Heart left ventricle (tissue), 16 donors: Measurements from ENCODE around the gene MED15. TPM values are rescaled to one million over a fixed set of nuclear protein-coding genes. Genes with fewer than 3 reads are reported as not detected.
"Not testable (repeated sequence)": the region's sequence is repeated elsewhere in the genome, so short reads cannot be mapped to it uniquely, and the experiment has no call there.

ENCODE experiments used
- ATAC-seq, 4 donors: fragments of 200-7000 bp; cut with Tn5 transposase; one replicate each; pipeline ENCODE4 v1.9.1; 2020 to 2022; ENCODE audit warnings: moderate library complexity in 4 of 4, mild to moderate bottlenecking in 3 of 4, moderate number of reproducible peaks in 1 of 4
- DNase-seq, 5 donors: peaks; one replicate each; pipeline ENCODE4 v3.0.0-alpha.2; 2020
- H3K27ac ChIP-seq, 12 donors: fragments of 200-600 bp; sonication (generic) in 4 of 12; one replicate each; pipeline versions ENCODE4 v1.5.0 to v1.8.0; 2016 to 2022; ENCODE audit warnings: mild to moderate bottlenecking in 2 of 12
- H3K27me3 ChIP-seq, 9 donors: fragments of 200-600 bp; sonication (generic) in 2 of 9; one replicate each; pipeline versions ENCODE4 v1.5.1 to v1.8.0; 2016 to 2022; ENCODE audit warnings: mild to moderate bottlenecking in 3 of 9
- H3K36me3 ChIP-seq, 9 donors: fragments of 200-600 bp; sonication (generic) in 2 of 9; one replicate each; pipeline versions ENCODE4 v1.5.0 to v1.8.0; 2018 to 2022; ENCODE audit warnings: mild to moderate bottlenecking in 2 of 9
- H3K4me1 ChIP-seq, 12 donors: fragments of 200-600 bp; sonication (generic) in 4 of 12; one replicate each; pipeline versions ENCODE4 v1.5.0 to v1.8.0; 2016 to 2022; ENCODE audit warnings: mild to moderate bottlenecking in 3 of 12
- H3K4me3 ChIP-seq, 12 donors: fragments of 200-600 bp; sonication (generic) in 4 of 12; one replicate each; pipeline versions ENCODE4 v1.5.0 to v1.8.0; 2017 to 2022; ENCODE audit warnings: mild to moderate bottlenecking in 9 of 12, moderate library complexity in 4 of 12
- H3K9me3 ChIP-seq, 12 donors: fragments of 200-600 bp; sonication (generic) in 4 of 12; one replicate each; pipeline versions ENCODE4 v1.5.0 to v1.8.0; 2016 to 2022; ENCODE audit warnings: mild to moderate bottlenecking in 1 of 12
- POLR2A ChIP-seq, 2 donors: fragments of 450-650 bp; IDR thresholded peaks; one replicate each; pipeline ENCODE4 v1.6.1; 2017; ENCODE audit warnings: antibody characterized with exemption in 2 of 2, mild to moderate bottlenecking in 2 of 2, moderate library complexity in 2 of 2
- WGBS, 4 donors: extraction: QIAGEN DNeasy Blood & Tissue Kit in 2 of 4; methylation state at CpG; one replicate each; pipeline versions ENCODE4 v1.1.5 to v1.1.7; 2013 to 2018; 5-methylcytosine and 5-hydroxymethylcytosine counted together
- intact Hi-C, 10 donors: fragments of 100-400 bp; cut with DNase I; formaldehyde crosslinking; loops; one replicate each; pipeline versions ENCODE4 v1.11.1 to v1.14.2; 2022
- polyA plus RNA-seq, 2 donors: library from polyadenylated mRNA; stranded (reverse); fragments of 200-250 nt; gene quantifications; one replicate each; pipeline ENCODE4 v1.2.3, GENCODE V29; 2013
- total RNA-seq, 9 donors: library from RNA; depleted of rRNA in 2 of 9; stranded (reverse); fragments of >200 nt in 2 of 9; fragmentation: NEBNext Ultra II Directional in 3 of 9; extraction: Animal tissue kit (Norgen Biotek cat#: 25700) in 3 of 9; gene quantifications; one replicate each; pipeline versions ENCODE4 v1.1.0 to v1.2.4, GENCODE V29; 2016 to 2023
- TF ChIP-seq, protein P1 (sequence below), 12 donors: fragments of 200-600 bp; sonication (generic) in 4 of 12; IDR thresholded peaks; one replicate each; pipeline versions ENCODE4 v1.5.0 to v1.8.0; 2018 to 2022; ENCODE audit warnings: antibody characterized with exemption in 12 of 12, mild to moderate bottlenecking in 5 of 12
- donor health status: ischemic (EF 13 %, LVEDD 7.1; RV severe dilation, severe dysfunction).
- donor health status: healthy with polysubstance abuse.
- donor health status: DM: no; HTN: yes; CAD: no.
- donor health status: DM: no; HTN: no; CAD: no.
- donor health status: ischemic (EF 25% LVEDD 6.9; RV normal size, moderate dysfunction).
- donor health status: ischemic (EF 25% LVEDD 5.7; RV mildly dilated, moderate dysfunction).
- donor health status: healthy.
- donor health status: DM: yes; HTN: yes; CAD: no.
- donor health status: ischemic (EF 35%, LVEDD 5.7; RV mildly dilated, moderate dysfunction).
- donor health status: nonischemic (EF 11% LVEDD 7.7; RV severe dilation, severe dysfunction).
- donor health status: DM: yes; HTN: yes; CAD: no.
- donor health status: PGD.
- donor health status: ischemic (EF 29% LVEDD 5.4; RV normal size, mild dysfunction).
- donor health status: nonischemic (EF 23%, LVEDD 6.1; RV moderate dilation, normal function).

MED15 gene
- total and polyA plus RNA-seq, 11 donors: 27.9 to 78.3 (median 43.0) TPM

DNA sequence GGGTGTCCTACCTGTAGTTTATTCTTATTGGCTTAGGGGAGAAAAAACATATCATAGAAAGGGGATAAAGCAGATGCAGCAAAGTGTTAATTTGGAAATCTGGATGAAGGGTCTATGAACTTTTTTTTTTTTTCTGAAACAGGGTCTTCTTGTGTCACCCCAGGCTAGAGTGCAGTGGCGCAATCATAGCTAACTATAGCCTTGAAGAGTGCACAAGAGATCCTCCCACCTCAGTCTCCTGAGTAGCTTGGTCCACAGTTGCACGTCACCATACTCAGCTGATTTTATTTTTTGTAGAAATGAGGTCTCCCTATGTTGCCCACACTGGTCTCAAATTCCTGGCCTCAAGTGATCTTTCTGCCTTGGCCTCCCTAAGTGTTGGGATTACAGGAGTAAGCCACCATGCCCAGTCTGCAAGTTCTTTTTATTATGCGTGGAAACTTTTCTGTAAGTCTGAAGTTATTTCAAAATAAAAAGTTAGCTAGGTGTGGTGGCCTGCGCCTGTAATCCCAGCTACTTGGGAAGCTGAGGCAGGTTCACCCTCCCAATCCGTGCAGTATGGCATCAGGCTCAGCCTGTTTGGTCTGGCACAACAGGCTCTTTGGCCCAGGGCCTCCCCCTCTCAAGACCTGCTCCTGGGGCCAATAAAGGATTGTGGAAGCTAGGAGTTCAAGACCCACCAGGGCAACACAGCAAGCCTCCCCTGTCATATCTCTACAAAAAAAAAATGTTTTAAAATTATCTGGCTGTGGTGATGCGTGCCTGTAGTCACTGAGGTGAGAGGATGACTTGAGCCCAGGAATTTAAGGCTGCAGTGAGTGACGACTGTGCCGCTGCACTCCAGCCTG lies 111.9 kb downstream of the MED15 start:
- no peak for TF ChIP-seq POLR2A (IDR thresholded peaks at IDR 0.05)
- TF ChIP-seq, protein P1, sequence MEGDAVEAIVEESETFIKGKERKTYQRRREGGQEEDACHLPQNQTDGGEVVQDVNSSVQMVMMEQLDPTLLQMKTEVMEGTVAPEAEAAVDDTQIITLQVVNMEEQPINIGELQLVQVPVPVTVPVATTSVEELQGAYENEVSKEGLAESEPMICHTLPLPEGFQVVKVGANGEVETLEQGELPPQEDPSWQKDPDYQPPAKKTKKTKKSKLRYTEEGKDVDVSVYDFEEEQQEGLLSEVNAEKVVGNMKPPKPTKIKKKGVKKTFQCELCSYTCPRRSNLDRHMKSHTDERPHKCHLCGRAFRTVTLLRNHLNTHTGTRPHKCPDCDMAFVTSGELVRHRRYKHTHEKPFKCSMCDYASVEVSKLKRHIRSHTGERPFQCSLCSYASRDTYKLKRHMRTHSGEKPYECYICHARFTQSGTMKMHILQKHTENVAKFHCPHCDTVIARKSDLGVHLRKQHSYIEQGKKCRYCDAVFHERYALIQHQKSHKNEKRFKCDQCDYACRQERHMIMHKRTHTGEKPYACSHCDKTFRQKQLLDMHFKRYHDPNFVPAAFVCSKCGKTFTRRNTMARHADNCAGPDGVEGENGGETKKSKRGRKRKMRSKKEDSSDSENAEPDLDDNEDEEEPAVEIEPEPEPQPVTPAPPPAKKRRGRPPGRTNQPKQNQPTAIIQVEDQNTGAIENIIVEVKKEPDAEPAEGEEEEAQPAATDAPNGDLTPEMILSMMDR (IDR thresholded peaks at IDR 0.05): no peak

DNA sequence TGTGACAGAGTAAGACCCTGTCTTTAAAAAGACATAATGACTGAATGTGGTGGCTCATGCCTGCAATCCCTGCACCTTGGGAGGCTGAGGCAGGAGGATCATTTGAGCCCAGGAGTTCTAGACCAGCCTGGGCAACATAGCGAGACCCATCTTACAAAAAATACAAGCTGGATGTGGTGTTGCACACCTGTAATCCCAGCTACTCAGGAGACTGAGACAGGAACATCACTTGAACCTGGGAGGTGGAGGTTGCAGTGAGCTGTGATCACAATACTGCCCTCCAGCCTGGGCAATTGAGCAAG lies 112.4 kb downstream of the MED15 start:
- H3K27me3 ChIP-seq, H3K9me3 ChIP-seq, H3K27ac ChIP-seq, H3K36me3 ChIP-seq, H3K4me3 ChIP-seq, H3K4me1 ChIP-seq, DNase-seq, ATAC-seq: not testable (repeated sequence)
- WGBS, 4 donors: 91 to 100% (median 95%) methylated on average over 1 of the region's 1 CpG
- intact Hi-C loops: loop anchor here in 2 of 10 donors (10.0 kb wide), 2 partner anchors 55 to 65 kb away; no protein-coding TSS in a partner anchor

More for the DNA sequence above, 111.9 kb downstream of the MED15 start:
- Histone ChIP-seq H3K4me1 (no peaks in the 10 kb centered on the region), H3K9me3 (no peaks in the 10 kb centered on the region), H3K4me3 (no peak overlapping the region), H3K36me3 (no peaks in the 10 kb centered on the region), H3K27ac (no peak overlapping the region), H3K27me3 (peaks cover 0 to 4% (median 0%) of the 10 kb centered on the region in 9 donors)
- 87 to 92% (median 90%) methylated on average over 8 of the region's 8 CpGs for WGBS, 4 donors
- intact Hi-C loops: loop anchor here in 1 of 10 donors (10.0 kb wide), 1 partner anchor 66 kb away; no protein-coding TSS in a partner anchor
- ATAC-seq: no peak
- no peak for DNase-seq

DNA sequence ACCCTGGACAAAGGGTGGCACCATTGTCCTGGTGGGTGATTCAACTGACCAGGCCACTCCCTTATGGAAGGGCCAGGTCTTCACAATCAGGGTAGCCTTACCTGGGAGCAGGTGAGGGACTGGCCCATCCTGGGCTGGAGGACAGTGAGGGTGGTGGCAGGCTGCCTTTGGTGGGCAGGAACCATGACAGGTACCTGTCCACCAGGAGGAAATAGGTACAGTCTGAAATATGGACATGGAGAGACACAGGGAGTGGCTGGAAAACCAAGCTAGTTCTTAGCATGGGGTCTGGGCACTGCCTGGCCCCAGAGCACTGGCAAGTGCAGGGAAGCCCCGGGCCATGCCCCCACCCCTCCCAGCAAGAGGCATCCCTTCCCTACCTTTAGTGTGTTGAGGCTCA lies 113.8 kb downstream of the MED15 start:
- TF ChIP-seq, protein P1 (IDR thresholded peaks at IDR 0.05): no peak
- TF ChIP-seq POLR2A (IDR thresholded peaks at IDR 0.05): no peak
- H3K27me3 ChIP-seq: no peaks in the 10 kb centered on the region

DNA sequence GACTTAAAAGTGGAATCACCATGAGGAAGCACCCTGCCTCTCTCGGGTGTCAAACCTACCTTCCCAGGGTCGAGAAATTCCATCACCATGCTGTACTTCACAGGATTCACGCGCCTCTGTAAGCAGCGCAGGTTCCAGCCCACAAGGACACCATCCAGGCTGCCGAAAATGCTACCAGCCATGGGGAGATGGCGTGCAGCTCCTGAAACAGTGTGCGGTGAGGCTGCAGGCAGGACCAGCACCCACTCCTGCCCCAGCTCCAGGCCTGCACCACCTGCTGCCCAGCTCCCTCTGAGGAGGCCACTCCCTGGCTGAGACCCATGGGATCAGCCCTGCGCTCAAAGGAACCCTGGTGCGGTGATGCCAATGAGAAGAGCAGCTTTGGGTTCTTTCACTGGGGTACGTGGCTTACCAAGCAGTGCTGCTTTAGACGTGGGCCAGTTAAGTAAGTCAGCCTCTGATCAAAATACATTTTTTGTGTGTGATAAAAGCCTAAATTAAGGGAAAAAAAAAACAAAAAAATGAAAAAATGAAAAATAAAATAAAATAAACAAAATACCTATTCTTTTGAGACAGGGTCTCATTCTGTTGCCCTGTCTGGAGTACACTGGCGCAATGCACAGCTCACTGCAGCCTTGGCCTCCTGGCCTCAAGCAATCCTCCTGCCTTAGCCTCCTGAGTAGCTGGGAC lies 115.4 kb downstream of the MED15 start:
- no peak overlapping the region for H3K4me3 ChIP-seq
- H3K36me3 ChIP-seq: no peaks in the 10 kb centered on the region
- no peaks in the 10 kb centered on the region for H3K4me1 ChIP-seq
- no peaks in the 10 kb centered on the region for H3K27me3 ChIP-seq
- ATAC-seq (no peak), DNase-seq (no peak)
- intact Hi-C loops: loop anchor here in 1 of 10 donors (10.0 kb wide), 1 partner anchor 58 kb away; no protein-coding TSS in a partner anchor
- WGBS, 4 donors: 76 to 90% (median 83%) methylated on average over 13 of the region's 13 CpGs
- H3K27ac ChIP-seq: no peak overlapping the region
- TF ChIP-seq, protein P1 (IDR thresholded peaks at IDR 0.05): no peak
- no peak for TF ChIP-seq POLR2A (IDR thresholded peaks at IDR 0.05)
- H3K9me3 ChIP-seq: no peaks in the 10 kb centered on the region

More for the DNA sequence above, 113.8 kb downstream of the MED15 start:
- no peak overlapping the region for H3K4me3 ChIP-seq
- H3K36me3 ChIP-seq: no peaks in the 10 kb centered on the region
- intact Hi-C loops: loop anchor here in 1 of 10 donors (10.0 kb wide), 1 partner anchor 56 kb away; no protein-coding TSS in a partner anchor
- H3K4me1 ChIP-seq: no peaks in the 10 kb centered on the region
- ATAC-seq (no peak), DNase-seq (no peak)
- no peak overlapping the region for H3K27ac ChIP-seq
- no peaks in the 10 kb centered on the region for H3K9me3 ChIP-seq
- WGBS, 4 donors: 86 to 100% (median 96%) methylated on average over 1 of the region's 1 CpG
